Body of pancreas (tissue), 4 donors: ENCODE results near the gene GNAO1.

ENCODE experiments used
- CTCF ChIP-seq, 7 experiments: fragments of 450-650 bp in 4 of 7; fragments of 200-600 bp in 3 of 7; sonication (generic) in 3 of 7; IDR thresholded peaks; one replicate each; pipeline ENCODE4 v1.5.1; 2016 to 2019; ENCODE audit warnings: antibody characterized with exemption in 7 of 7
- POLR2A ChIP-seq, 3 donors: fragments of 450-650 bp; IDR thresholded peaks; one replicate each; pipeline ENCODE4 v1.6.1; 2016; ENCODE audit warnings: antibody characterized with exemption in 3 of 3, mild to moderate bottlenecking in 2 of 3

- TF ChIP-seq POLR2A (IDR thresholded peaks at IDR 0.05), result no peak
- no peak for TF ChIP-seq CTCF (IDR thresholded peaks at IDR 0.05)
Observed at GRCh38 chr16:56260378-56261160, 69.3 kb downstream of the GNAO1 start.
